Measurements from ENCODE around the gene PRXL2C.

PRXL2C gene

DNA sequence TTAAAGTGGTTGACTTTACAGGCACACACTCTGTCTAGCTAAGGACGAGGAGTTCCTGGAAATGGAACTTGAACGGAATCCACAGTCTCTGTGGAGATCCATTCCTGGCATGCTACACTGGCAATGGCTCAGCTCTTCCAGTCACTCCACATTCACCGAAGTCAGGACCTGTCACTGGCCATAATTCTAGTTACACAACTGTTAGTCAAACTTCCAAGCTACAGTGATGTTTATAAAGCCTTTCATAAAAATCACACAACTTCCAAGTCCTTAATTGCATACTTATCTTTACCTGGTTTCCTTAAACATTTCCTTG, 51.2 kb downstream of the PRXL2C start:
- no peaks in the 10 kb centered on the region for H3K36me3 ChIP-seq (ENCODE audit: low read depth)
- H3K27me3 ChIP-seq (ENCODE audit: insufficient read depth, poor library complexity, severe bottlenecking): no peaks in the 10 kb centered on the region
- TF ChIP-seq, protein P1, sequence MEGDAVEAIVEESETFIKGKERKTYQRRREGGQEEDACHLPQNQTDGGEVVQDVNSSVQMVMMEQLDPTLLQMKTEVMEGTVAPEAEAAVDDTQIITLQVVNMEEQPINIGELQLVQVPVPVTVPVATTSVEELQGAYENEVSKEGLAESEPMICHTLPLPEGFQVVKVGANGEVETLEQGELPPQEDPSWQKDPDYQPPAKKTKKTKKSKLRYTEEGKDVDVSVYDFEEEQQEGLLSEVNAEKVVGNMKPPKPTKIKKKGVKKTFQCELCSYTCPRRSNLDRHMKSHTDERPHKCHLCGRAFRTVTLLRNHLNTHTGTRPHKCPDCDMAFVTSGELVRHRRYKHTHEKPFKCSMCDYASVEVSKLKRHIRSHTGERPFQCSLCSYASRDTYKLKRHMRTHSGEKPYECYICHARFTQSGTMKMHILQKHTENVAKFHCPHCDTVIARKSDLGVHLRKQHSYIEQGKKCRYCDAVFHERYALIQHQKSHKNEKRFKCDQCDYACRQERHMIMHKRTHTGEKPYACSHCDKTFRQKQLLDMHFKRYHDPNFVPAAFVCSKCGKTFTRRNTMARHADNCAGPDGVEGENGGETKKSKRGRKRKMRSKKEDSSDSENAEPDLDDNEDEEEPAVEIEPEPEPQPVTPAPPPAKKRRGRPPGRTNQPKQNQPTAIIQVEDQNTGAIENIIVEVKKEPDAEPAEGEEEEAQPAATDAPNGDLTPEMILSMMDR (IDR thresholded peaks at IDR 0.05; ENCODE audit: poor library complexity, severe bottlenecking): no peak
- no peak overlapping the region for H3K27ac ChIP-seq (ENCODE audit: poor library complexity, severe bottlenecking)
- H3K4me1 ChIP-seq (ENCODE audit: insufficient read depth, poor library complexity, severe bottlenecking): no peaks in the 10 kb centered on the region
- DNase-seq (ENCODE audit: low spot score) (no peak), ATAC-seq (ENCODE audit: low read depth) (no peak)
- no peaks in the 10 kb centered on the region for H3K9me3 ChIP-seq (ENCODE audit: severe bottlenecking)
- H3K4me3 ChIP-seq (ENCODE audit: severe bottlenecking): no peak overlapping the region

GRCh38 chr9:96603305-96604003, 51.7 kb downstream of the PRXL2C start:
- DNase-seq (ENCODE audit: low spot score) (no peak), ATAC-seq (ENCODE audit: low read depth) (no peak)
- Histone ChIP-seq H3K27ac (ENCODE audit: poor library complexity, severe bottlenecking) (no peak overlapping the region), H3K36me3 (ENCODE audit: low read depth) (no peaks in the 10 kb centered on the region), H3K9me3 (ENCODE audit: severe bottlenecking) (no peaks in the 10 kb centered on the region), H3K4me1 (ENCODE audit: insufficient read depth, poor library complexity, severe bottlenecking) (no peaks in the 10 kb centered on the region), H3K27me3 (ENCODE audit: insufficient read depth, poor library complexity, severe bottlenecking) (no peaks in the 10 kb centered on the region), H3K4me3 (ENCODE audit: severe bottlenecking) (no peak overlapping the region)
- TF ChIP-seq, protein P1 (IDR thresholded peaks at IDR 0.05; ENCODE audit: poor library complexity, severe bottlenecking): no peak

DNA sequence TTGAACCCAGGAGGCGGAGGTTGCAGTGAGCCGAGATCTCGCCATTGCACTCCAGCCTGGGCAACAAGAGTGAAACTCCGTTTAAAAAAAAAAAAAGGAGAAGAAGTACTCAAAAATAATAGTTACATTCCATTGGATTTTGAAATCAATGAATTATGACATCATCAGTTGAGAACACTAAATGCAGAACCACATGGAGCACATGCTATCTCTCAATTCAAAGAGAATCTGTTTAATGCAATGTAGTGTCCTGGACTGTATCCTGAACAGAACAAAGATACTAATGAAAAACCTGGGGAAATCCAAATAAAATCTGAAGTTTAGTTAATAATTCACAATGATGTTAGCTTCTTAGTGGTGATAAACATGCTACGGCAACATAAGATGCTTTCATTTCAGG, 55.8 kb downstream of the PRXL2C start:
- Histone ChIP-seq H3K9me3 (ENCODE audit: severe bottlenecking) (no peaks in the 10 kb centered on the region), H3K27ac (ENCODE audit: poor library complexity, severe bottlenecking) (no peak overlapping the region), H3K4me1 (ENCODE audit: insufficient read depth, poor library complexity, severe bottlenecking) (no peaks in the 10 kb centered on the region), H3K36me3 (ENCODE audit: low read depth) (no peaks in the 10 kb centered on the region), H3K4me3 (ENCODE audit: severe bottlenecking) (no peak overlapping the region), H3K27me3 (ENCODE audit: insufficient read depth, poor library complexity, severe bottlenecking) (no peaks in the 10 kb centered on the region)
- ATAC-seq (ENCODE audit: low read depth) (no peak), DNase-seq (ENCODE audit: low spot score) (no peak)
- TF ChIP-seq, protein P1 (IDR thresholded peaks at IDR 0.05; ENCODE audit: poor library complexity, severe bottlenecking): no peak

GRCh38 chr9:96596601-96597111, 58.5 kb downstream of the PRXL2C start:
- H3K4me3 ChIP-seq (ENCODE audit: severe bottlenecking): no peak overlapping the region
- H3K36me3 ChIP-seq (ENCODE audit: low read depth): no peaks in the 10 kb centered on the region
- no peak for DNase-seq (ENCODE audit: low spot score)
- H3K27ac ChIP-seq (ENCODE audit: poor library complexity, severe bottlenecking): no peak overlapping the region
- no peaks in the 10 kb centered on the region for H3K9me3 ChIP-seq (ENCODE audit: severe bottlenecking)
- H3K27me3 ChIP-seq (ENCODE audit: insufficient read depth, poor library complexity, severe bottlenecking): no peaks in the 10 kb centered on the region
- TF ChIP-seq, protein P1 (IDR thresholded peaks at IDR 0.05; ENCODE audit: poor library complexity, severe bottlenecking): no peak
- no peaks in the 10 kb centered on the region for H3K4me1 ChIP-seq (ENCODE audit: insufficient read depth, poor library complexity, severe bottlenecking)
- no peak for ATAC-seq (ENCODE audit: low read depth)

Data from RWPE2 (cell line).